G401.6 (cell line): ENCODE measurements around the gene ATG14.
"Not testable (repeated sequence)": the region's sequence is repeated elsewhere in the genome, so short reads cannot be mapped to it uniquely, and the experiment has no call there.

Experiments used
- FAIRE-seq: peaks from 2 replicates; lab custom pipeline; 2012; peaks lifted over from hg19 to GRCh38; lab: Jason Lieb, UNC

The ATG14 gene

GRCh38 chr14:55386037-55386808 lies 25.4 kb downstream of the ATG14 start:
- FAIRE-seq: no peak

- FAIRE-seq: no peak
Observed at GRCh38 chr14:55384536-55384935, 27.1 kb downstream of the ATG14 start.

GRCh38 chr14:55383541-55384140 lies 28.0 kb downstream of the ATG14 start:
- FAIRE-seq: no peak

GRCh38 chr14:55383056-55383466 lies 28.6 kb downstream of the ATG14 start:
- not testable (repeated sequence) for FAIRE-seq

GRCh38 chr14:55382483-55382882 lies 29.1 kb downstream of the ATG14 start:
- no peak for FAIRE-seq

GRCh38 chr14:55381561-55381960 lies 30.1 kb downstream of the ATG14 start:
- no peak for FAIRE-seq

- FAIRE-seq: no peak
Observed at GRCh38 chr14:55381040-55381439, 30.6 kb downstream of the ATG14 start.

GRCh38 chr14:55377236-55377635 lies 34.4 kb downstream of the ATG14 start:
- FAIRE-seq: no peak

DNA sequence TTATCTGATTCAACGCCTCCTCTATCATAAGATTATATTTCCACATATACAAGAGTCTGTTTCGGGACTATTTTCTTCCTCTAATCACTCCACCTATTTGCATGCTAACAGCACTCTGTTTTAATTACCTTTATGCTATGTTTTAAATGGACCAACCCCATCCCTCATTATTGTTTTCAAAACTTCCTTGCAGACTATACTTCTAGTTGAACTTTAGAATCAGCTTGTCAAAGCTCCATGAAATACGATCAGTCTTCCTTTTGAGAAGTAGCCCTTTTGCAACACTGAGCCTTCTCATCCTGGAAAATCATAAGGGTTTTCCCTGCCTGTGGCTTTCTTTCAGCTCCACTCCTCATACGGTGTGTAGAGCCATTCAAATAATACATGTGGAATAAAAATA lies 36.9 kb downstream of the ATG14 start:
- no peak for FAIRE-seq

- no peak for FAIRE-seq
Observed at GRCh38 chr14:55373784-55374705, 37.6 kb downstream of the ATG14 start.

DNA sequence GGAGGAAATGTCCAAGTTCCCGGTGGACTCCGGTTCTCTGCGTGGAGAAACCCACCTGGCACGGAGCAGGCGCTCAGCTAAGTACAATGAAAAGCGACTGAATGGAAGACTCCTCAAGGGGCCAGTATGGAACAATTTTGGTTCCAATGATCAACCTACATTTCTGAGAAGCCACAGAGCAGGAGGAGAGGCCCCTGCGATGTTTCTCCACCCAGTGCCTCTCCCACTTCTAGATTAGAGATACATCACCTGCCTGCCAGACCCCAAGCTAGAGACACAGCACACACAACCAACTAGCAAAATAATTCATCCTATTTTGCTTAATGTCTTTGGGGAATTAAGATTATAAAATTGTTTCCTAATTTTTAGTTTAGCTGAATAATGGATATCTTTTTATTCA lies 38.8 kb downstream of the ATG14 start:
- no peak for FAIRE-seq

DNA sequence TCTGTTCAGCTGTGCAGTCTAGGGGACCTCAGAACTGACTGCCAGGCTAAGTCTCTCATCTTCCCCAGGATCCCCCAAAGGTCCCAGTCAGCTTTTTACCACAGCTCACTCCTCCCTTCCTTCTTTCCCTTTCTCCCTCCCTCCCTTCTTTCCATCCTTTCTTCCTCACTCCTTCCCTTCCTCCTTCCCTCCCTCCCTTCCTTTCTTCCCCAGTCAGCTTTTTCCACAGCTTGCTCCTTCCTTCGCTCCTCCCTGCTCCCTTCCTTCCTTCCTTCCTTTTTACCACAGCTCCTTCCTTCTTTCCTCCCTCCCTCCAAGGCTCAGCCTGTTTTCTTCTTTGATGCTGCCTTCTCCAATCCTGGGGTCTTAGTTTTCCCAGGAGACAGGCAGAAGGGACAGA lies 39.2 kb downstream of the ATG14 start:
- FAIRE-seq: no peak

GRCh38 chr14:55370883-55371455 lies 40.7 kb downstream of the ATG14 start:
- FAIRE-seq: no peak

DNA sequence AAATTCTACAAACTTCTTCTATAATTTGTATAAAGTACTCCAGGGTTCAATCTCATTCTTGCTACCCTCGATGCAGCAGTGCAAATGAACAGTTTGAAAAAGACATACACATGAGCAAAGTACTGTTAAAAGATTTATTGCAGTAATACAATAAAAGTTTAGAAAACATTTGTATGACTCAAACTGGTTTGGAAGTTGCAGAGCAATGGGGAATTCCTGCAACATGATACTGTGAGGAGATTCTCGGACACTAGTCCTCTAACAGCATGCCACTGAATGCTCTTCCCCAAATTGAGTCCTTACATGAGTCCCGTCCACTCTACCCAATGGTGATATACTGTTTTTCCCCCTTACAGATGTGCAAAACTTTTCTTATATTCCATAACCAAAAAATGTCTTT lies 45.4 kb downstream of the ATG14 start:
- no peak for FAIRE-seq

GRCh38 chr14:55361190-55361589 lies 50.4 kb downstream of the ATG14 start:
- FAIRE-seq: no peak

GRCh38 chr14:55359307-55359706 lies 52.3 kb downstream of the ATG14 start:
- FAIRE-seq: no peak

- no peak for FAIRE-seq
Observed at GRCh38 chr14:55356913-55357312, 54.7 kb downstream of the ATG14 start.

GRCh38 chr14:55355922-55356321 lies 55.7 kb downstream of the ATG14 start:
- FAIRE-seq: no peak

DNA sequence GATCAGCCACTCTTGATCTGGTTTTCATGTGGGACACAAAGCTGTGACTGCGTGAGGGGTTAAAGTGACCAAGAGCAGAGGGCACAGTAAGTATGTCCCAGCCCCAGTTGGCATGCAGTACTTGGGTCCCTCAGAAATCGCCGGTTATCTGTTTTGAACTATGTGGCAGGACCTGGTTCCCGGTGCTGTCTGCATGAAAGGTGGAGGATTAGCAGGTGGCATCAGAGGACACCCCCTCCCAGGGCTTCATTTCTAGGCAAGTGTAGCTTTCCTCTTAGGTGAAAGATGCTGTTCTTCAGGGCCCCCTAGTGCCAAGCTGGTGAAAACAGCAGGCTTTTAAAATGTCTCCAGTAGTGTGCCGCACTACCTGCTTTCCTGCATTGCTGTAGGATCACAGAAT lies 57.1 kb downstream of the ATG14 start:
- FAIRE-seq: peak; percentile 46

DNA sequence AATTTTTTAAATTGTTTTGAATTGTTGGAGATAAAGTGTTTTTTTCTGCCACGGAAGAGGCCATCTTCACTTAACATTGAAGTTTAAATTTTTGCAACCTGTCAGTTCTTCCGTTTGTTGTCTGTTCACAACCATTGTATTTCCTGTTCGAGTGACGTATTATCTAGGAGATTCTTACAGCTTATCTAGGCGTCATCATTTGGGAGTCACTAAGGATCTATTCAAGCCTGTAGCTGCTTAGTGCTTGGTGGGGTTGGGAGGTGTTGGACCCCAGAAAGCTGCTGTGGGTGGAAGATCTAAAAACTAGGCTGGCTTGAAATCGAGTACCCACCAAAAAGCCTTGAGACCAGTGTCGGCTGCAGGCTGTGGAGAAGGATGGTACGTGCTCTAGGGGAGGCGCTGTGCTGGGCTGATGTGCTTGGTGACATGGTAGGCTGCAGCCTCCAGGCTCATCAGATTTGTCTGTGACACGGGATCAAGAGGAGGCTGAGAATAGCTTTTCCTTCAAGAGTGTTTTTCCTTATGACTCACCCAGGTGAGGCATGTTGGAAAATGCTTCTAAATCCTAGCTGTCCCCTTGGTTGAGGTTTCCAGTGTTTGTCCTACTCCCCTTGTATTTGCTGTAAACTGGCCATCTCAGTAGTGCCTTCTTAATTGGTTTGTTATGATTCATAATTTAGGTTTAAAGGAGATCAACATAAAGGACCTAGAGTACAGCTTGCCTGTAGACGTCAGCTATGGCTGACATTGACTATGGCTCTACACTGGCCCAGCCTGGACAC lies 57.8 kb downstream of the ATG14 start:
- FAIRE-seq: no peak

DNA sequence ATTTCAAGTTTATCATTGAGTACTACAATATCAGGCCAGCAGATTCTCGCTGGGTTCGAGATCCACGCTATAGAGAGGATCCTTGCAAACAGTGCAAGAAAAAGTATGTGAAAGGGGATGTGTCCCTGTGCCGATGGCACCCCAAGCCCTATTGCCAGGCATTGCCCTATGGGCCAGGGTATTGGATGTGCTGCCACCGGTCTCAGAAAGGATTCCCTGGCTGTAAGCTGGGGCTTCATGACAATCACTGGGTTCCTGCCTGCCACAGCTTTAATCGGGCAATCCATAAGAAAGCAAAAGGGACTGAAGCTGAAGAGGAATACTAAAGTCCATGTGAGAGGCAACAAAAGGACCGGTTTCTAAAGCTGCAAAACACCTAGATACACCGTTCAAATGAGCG lies 59.4 kb downstream of the ATG14 start:
- FAIRE-seq: no peak

GRCh38 chr14:55351111-55351510 lies 60.5 kb downstream of the ATG14 start:
- no peak for FAIRE-seq
